Measurements from ENCODE around the gene ZBTB38.
A peak's percentile ranks its signal among the peaks of the same experiment; 100 is the strongest.

ZBTB38 gene

GRCh38 chr3:141353652-141354495, 14.4 kb upstream of the ZBTB38 start:
- no peak for DNase-seq (ENCODE audit: low spot score)
- in situ Hi-C loops (cut with MboI; ENCODE audit: low pct_unique_long_range_greater_than_20kb, low sequenced_read_pairs, unreplicated experiment): no loop called here
- no peak for TF ChIP-seq CTCF (IDR thresholded peaks at IDR 0.05; ENCODE audit: extremely low read depth, insufficient read depth, missing control alignments)

GRCh38 chr3:141354517-141354916, 13.8 kb upstream of the ZBTB38 start:
- no peak for TF ChIP-seq CTCF (IDR thresholded peaks at IDR 0.05; ENCODE audit: extremely low read depth, insufficient read depth, missing control alignments)
- in situ Hi-C loops (cut with MboI; ENCODE audit: low pct_unique_long_range_greater_than_20kb, low sequenced_read_pairs, unreplicated experiment): no loop called here
- DNase-seq (ENCODE audit: low spot score): no peak

DNA sequence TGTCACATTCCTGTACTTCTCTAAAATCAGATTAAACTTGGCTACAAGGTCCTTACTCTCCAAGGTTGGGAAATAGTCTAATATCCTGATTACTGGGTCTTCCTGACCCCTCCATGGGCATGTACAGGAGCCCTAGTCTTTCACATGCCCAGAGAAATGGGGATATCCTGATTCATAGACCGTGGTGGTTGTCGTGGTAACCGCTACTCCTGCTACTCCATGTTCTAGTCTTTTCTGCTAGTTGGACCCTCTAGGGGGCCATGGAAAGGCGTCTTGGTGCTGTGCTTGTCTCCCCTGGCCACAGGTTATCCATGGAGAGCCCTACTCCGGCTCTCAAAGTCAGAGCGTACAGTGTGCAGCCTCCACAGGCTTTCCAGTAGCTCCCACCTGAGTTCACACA, 13.1 kb upstream of the ZBTB38 start:
- TF ChIP-seq CTCF (IDR thresholded peaks at IDR 0.05; ENCODE audit: extremely low read depth, insufficient read depth, missing control alignments): no peak
- no peak for DNase-seq (ENCODE audit: low spot score)
- in situ Hi-C loops (cut with MboI; ENCODE audit: low pct_unique_long_range_greater_than_20kb, low sequenced_read_pairs, unreplicated experiment): no loop called here

DNA sequence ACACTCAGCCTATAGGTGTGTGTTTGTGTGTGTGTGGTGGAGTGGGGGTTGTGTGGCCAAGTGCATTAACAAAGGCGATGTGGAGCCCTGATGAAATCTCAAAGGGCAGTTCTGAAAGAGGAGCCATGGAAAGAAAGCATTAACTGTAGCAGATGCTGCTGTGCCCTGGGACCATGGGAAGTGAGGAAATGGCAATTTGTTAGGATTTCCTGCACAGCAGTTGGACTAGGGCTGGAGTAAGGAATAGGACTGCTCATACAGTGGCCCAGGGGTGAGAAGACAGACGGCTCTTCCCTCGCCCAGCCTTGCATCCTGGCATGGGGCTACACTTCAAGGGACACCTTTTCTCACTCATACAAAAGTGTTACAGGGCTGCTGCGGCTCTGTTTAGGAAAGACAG, 12.3 kb upstream of the ZBTB38 start:
- TF ChIP-seq CTCF (IDR thresholded peaks at IDR 0.05; ENCODE audit: extremely low read depth, insufficient read depth, missing control alignments): no peak
- no peak for DNase-seq (ENCODE audit: low spot score)
- in situ Hi-C loops (cut with MboI; ENCODE audit: low pct_unique_long_range_greater_than_20kb, low sequenced_read_pairs, unreplicated experiment): no loop called here

DNA sequence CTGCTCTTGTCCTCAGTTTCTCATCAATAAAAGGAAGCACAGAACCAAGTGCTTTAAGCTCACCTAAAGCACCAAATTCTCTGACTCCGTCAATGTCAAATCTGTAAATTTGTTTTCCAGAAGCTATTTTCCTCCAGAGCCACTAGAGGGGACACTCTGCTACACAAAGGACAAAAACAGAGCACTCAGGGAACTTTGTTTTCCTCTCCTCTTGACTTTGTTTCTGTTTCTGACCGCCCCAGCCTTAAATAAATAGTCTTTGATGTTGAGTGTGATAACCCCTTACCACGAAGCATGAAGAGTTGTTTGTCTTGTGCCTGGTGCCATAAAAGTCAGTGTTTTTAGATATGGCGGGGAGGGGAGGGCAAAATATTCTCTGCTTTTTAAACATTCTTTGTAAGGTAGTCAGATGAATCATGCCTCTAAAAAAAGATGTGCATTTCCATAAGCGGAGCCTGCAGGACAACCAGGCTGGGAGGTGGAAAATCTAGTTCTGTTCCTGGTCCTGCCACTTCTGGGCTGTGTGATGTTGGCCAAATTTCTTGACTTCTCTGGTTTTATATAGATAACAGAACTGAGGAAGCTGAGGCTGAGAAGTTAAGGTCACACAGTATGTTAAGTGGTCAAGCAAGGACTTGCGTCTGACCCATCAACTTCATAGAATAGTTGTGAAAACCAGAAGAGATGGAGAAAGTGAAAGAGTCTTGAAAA, 7.3 kb upstream of the ZBTB38 start:
- TF ChIP-seq CTCF (IDR thresholded peaks at IDR 0.05; ENCODE audit: extremely low read depth, insufficient read depth, missing control alignments): peak; percentile 68
- in situ Hi-C loops (cut with MboI; ENCODE audit: low pct_unique_long_range_greater_than_20kb, low sequenced_read_pairs, unreplicated experiment): loop anchor here (5.0 kb wide), 1 partner anchor 91 kb away; no protein-coding TSS in a partner anchor
- DNase-seq (ENCODE audit: low spot score): peak; percentile 65

- TF ChIP-seq CTCF (IDR thresholded peaks at IDR 0.05; ENCODE audit: extremely low read depth, insufficient read depth, missing control alignments): no peak
- in situ Hi-C loops (cut with MboI; ENCODE audit: low pct_unique_long_range_greater_than_20kb, low sequenced_read_pairs, unreplicated experiment): loop anchor here (5.0 kb wide), 1 partner anchor 90 kb away; no protein-coding TSS in a partner anchor
- no peak for DNase-seq (ENCODE audit: low spot score)
These were observed 5.6 kb upstream of the ZBTB38 start for GRCh38 chr3:141362736-141363135.
